Stimulated activated CD4-positive, alpha-beta T cell treated with anti-CD3 and anti-CD28 coated beads, TNF-alpha, amount 100 ng/mL, for 1 hour (primary cell): ENCODE data around the gene GLIPR1.
"Not testable (repeated sequence)": the region's sequence is repeated elsewhere in the genome, so short reads cannot be mapped to it uniquely, and the experiment has no call there.

Experiments
- DNase-seq, 3 donors: peaks; one replicate each; pipeline ENCODE4 v3.0.0-alpha.2; 2020; ENCODE audit warnings: low read depth in 3 of 3, low spot score in 1 of 3

The GLIPR1 gene

GRCh38 chr12:75471902-75472890, 8.4 kb upstream of the GLIPR1 start:
- no peak for DNase-seq

GRCh38 chr12:75474116-75474515, 6.4 kb upstream of the GLIPR1 start:
- no peak for DNase-seq

- no peak for DNase-seq
Observed at GRCh38 chr12:75476071-75476470, 4.5 kb upstream of the GLIPR1 start.

GRCh38 chr12:75477137-75477536, 3.4 kb upstream of the GLIPR1 start:
- DNase-seq, result no peak

GRCh38 chr12:75478116-75478794, 2.3 kb upstream of the GLIPR1 start:
- no peak for DNase-seq

GRCh38 chr12:75479963-75480461, 543 bp upstream of the GLIPR1 start:
- no peak for DNase-seq

- DNase-seq, result no peak
Observed at GRCh38 chr12:75481013-75481705, 604 bp downstream of the GLIPR1 start.

GRCh38 chr12:75481774-75482173, 1.2 kb downstream of the GLIPR1 start:
- DNase-seq, result no peak

- no peak for DNase-seq
Observed at GRCh38 chr12:75482646-75483045, 2.1 kb downstream of the GLIPR1 start.

- DNase-seq, result no peak
Observed at GRCh38 chr12:75483431-75483830, 2.9 kb downstream of the GLIPR1 start.

- not testable (repeated sequence) for DNase-seq
Observed at GRCh38 chr12:75484450-75484849, 3.9 kb downstream of the GLIPR1 start.

- no peak for DNase-seq
Observed at GRCh38 chr12:75487308-75487707, 6.8 kb downstream of the GLIPR1 start.

- no peak for DNase-seq
Observed at GRCh38 chr12:75488553-75488952, 8.0 kb downstream of the GLIPR1 start.

- DNase-seq, result no peak
Observed at GRCh38 chr12:75489187-75489586, 8.6 kb downstream of the GLIPR1 start.

- no peak for DNase-seq
Observed at GRCh38 chr12:75489613-75490210, 9.2 kb downstream of the GLIPR1 start.

GRCh38 chr12:75491169-75491568, 10.6 kb downstream of the GLIPR1 start:
- DNase-seq, result no peak

GRCh38 chr12:75503459-75503858, 22.9 kb downstream of the GLIPR1 start:
- no peak for DNase-seq

- no peak for DNase-seq
Observed at GRCh38 chr12:75503866-75504265, 23.3 kb downstream of the GLIPR1 start.

- DNase-seq, result no peak
Observed at GRCh38 chr12:75505706-75506312, 25.3 kb downstream of the GLIPR1 start.

- no peak for DNase-seq
Observed at GRCh38 chr12:75507086-75507485, 26.5 kb downstream of the GLIPR1 start.

- no peak for DNase-seq
Observed at GRCh38 chr12:75508159-75508558, 27.6 kb downstream of the GLIPR1 start.
